Esophagus muscularis mucosa (tissue), 4 donors: ENCODE results near the gene APH1B. TPM values are rescaled to one million over a fixed set of nuclear protein-coding genes. Genes with fewer than 3 reads are reported as not detected.
A peak's percentile ranks its signal among the peaks of the same experiment; 100 is the strongest.

Source experiments
- DNase-seq: peaks from one replicate; pipeline ENCODE4 v3.0.0-alpha.2; 2017; ENCODE audit errors: extremely low spot score
- H3K27ac ChIP-seq, 4 donors: fragments of 200-600 bp; sonication (generic); replicated peaks in 1 of 4; 1 replicate in 3 of 4; 2 replicates in 1 of 4; pipeline ENCODE4 v1.5.1; 2016 to 2019; ENCODE audit warnings: mild to moderate bottlenecking in 1 of 4
- H3K27me3 ChIP-seq, 4 donors: fragments of 200-600 bp; sonication (generic); one replicate each; pipeline versions ENCODE4 v1.5.1 to v1.6.0; 2016 to 2019
- H3K36me3 ChIP-seq, 4 donors: fragments of 200-600 bp; sonication (generic); one replicate each; pipeline ENCODE4 v1.5.1; 2016 to 2019
- H3K4me1 ChIP-seq, 4 donors: fragments of 200-600 bp; sonication (generic); one replicate each; pipeline ENCODE4 v1.5.1; 2016 to 2019
- H3K4me3 ChIP-seq, 4 donors: fragments of 200-600 bp; sonication (generic); 1 replicate in 2 of 4; 2 replicates in 2 of 4; pipeline ENCODE4 v1.5.1; 2016 to 2019; ENCODE audit warnings: mild to moderate bottlenecking in 4 of 4, moderate library complexity in 1 of 4
- H3K9me3 ChIP-seq, 4 donors: fragments of 200-600 bp; sonication (generic); 1 replicate in 3 of 4; 2 replicates in 1 of 4; pipeline ENCODE4 v1.5.1; 2016 to 2019
- EP300 ChIP-seq: sonication (generic); formaldehyde crosslinking; IDR thresholded peaks from one replicate; pipeline ENCODE4 v1.6.1; 2017; ENCODE audit warnings: antibody characterized with exemption
- POLR2A ChIP-seq: fragments of 450-650 bp; IDR thresholded peaks from one replicate; pipeline ENCODE4 v1.6.1; 2017; ENCODE audit warnings: antibody characterized with exemption, moderate library complexity, mild to moderate bottlenecking, low read depth
- POLR2AphosphoS5 ChIP-seq, 2 donors: sonication (generic); formaldehyde crosslinking; IDR thresholded peaks; one replicate each; pipeline ENCODE4 v1.6.1; 2017; ENCODE audit warnings: antibody characterized with exemption in 2 of 2
- WGBS: methylation state at CpG from one replicate; pipeline ENCODE4 v1.1.5; 2018; 5-methylcytosine and 5-hydroxymethylcytosine counted together
- intact Hi-C: fragments of 100-400 bp; cut with DNase I; formaldehyde crosslinking; loops from one replicate; pipeline ENCODE4 v1.15.1; 2023
- total RNA-seq, 4 donors: library from RNA; depleted of rRNA; stranded (reverse); fragments of >200 nt; gene quantifications; one replicate each; pipeline versions ENCODE4 v1.1.0 to v1.2.1, GENCODE V29; 2016
- TF ChIP-seq, protein P1 (sequence below), 3 experiments: fragments of 200-600 bp in 2 of 3; fragments of 450-650 bp in 1 of 3; sonication (generic) in 2 of 3; IDR thresholded peaks; one replicate each; pipeline ENCODE4 v1.5.1; 2017 to 2019; ENCODE audit warnings: antibody characterized with exemption in 3 of 3, mild to moderate bottlenecking in 2 of 3, moderate library complexity in 1 of 3

The APH1B gene
- total RNA-seq, 4 donors from 2014 or later: 7.5 to 9.4 (median 8.9) TPM

DNA sequence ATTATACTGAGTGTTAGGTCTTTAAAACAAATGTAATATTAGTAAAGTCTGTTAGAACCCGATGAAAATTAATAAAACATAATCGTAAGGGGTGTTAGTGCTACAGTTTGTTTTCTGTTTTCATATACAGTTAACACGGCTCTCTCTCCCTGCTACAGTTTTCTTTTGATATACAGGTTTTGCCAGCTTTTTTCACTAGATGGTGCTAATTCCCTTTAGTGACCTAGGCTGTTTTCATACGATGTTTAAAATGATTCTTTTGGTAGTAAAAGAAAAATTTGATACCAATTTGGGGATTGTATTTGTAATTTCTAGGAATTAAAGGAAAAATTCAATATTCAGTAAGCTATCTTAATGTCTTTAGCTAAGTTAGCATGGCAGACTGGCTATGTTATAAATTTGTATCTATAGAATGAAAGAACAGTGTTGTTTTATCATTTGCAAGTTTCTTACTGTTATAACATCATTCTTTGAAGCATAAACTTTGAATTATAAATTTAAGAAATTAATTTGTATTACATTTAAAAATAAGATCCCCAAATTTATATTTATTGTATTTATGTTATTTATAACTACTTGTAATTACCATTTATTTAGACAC is 11.5 kb downstream of the APH1B start:
- Histone ChIP-seq H3K4me3 (no peak overlapping the region), H3K27ac (no peak overlapping the region), H3K4me1 (peaks cover 9 to 13% (median 10%) of the 10 kb centered on the region in 4 donors), H3K27me3 (no peaks in the 10 kb centered on the region), H3K36me3 (peaks cover 9 to 64% (median 26%) of the 10 kb centered on the region in 4 donors), H3K9me3 (no peaks in the 10 kb centered on the region)
- WGBS: 3% methylated on average over 4 of the region's 4 CpGs
- TF ChIP-seq POLR2A: no peak
- TF ChIP-seq, protein P1, sequence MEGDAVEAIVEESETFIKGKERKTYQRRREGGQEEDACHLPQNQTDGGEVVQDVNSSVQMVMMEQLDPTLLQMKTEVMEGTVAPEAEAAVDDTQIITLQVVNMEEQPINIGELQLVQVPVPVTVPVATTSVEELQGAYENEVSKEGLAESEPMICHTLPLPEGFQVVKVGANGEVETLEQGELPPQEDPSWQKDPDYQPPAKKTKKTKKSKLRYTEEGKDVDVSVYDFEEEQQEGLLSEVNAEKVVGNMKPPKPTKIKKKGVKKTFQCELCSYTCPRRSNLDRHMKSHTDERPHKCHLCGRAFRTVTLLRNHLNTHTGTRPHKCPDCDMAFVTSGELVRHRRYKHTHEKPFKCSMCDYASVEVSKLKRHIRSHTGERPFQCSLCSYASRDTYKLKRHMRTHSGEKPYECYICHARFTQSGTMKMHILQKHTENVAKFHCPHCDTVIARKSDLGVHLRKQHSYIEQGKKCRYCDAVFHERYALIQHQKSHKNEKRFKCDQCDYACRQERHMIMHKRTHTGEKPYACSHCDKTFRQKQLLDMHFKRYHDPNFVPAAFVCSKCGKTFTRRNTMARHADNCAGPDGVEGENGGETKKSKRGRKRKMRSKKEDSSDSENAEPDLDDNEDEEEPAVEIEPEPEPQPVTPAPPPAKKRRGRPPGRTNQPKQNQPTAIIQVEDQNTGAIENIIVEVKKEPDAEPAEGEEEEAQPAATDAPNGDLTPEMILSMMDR (IDR thresholded peaks at IDR 0.05): peak; percentile 62 to 79 (median 73)
- intact Hi-C loops: loop anchor here (10.0 kb wide), 1 partner anchor 316 kb away; no protein-coding TSS in a partner anchor
- DNase-seq: no peak

DNA sequence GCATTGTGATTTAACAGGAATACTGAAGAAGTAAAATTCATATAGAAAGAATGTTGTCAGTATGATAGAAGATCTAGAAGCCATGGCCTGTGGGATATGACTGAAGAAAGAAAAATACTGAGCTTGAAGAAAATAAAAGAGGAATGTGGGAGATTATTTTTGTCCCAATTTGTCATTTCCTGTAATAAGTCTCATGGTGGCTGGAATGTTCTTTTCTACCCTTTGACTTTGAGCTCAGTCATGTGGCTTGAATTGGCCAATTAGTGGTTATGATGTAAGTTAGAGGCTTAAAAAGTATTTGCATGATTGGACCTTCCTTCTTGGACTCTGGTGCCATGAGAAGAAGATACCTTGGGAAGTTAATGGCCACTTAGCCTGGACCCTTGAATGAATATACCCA is 14.1 kb downstream of the APH1B start:
- peaks cover 9 to 13% (median 10%) of the 10 kb centered on the region in 4 donors for H3K4me1 ChIP-seq
- no peak for DNase-seq
- no peak overlapping the region for H3K4me3 ChIP-seq
- no peaks in the 10 kb centered on the region for H3K27me3 ChIP-seq
- no peaks in the 10 kb centered on the region for H3K9me3 ChIP-seq
- TF ChIP-seq, protein P1 (IDR thresholded peaks at IDR 0.05): no peak
- intact Hi-C loops: no loop called here
- peaks cover 5 to 53% (median 17%) of the 10 kb centered on the region in 4 donors for H3K36me3 ChIP-seq
- peak overlapping the region in 1 of 4 donors; percentile 7 for H3K27ac ChIP-seq

DNA sequence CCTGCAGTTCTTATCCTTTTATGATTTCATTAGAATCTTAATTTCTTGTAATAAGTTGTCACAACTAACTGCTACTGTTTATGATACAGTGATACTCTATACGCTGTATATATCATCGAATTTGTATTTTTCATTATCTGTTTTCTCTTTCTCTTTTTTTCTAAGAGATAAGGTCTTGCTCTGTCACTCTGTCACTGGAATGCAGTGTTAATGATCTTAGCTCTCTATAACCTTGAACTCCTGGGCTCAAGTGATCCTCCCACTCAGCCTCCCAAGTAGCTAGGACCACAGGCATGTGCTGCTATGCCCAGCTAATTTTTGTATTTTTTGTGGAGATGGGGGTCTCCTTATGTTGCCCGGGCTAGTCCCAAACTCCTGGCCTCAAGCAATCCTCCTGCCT is 14.8 kb downstream of the APH1B start:
- H3K9me3 ChIP-seq: no peaks in the 10 kb centered on the region
- no peak overlapping the region for H3K27ac ChIP-seq
- no peaks in the 10 kb centered on the region for H3K27me3 ChIP-seq
- no peak for DNase-seq
- intact Hi-C loops: no loop called here
- peaks cover 1 to 46% (median 13%) of the 10 kb centered on the region in 4 donors for H3K36me3 ChIP-seq
- TF ChIP-seq POLR2AphosphoS5 (IDR thresholded peaks at IDR 0.05): no peak
- H3K4me1 ChIP-seq: peaks cover 9 to 13% (median 10%) of the 10 kb centered on the region in 4 donors
- H3K4me3 ChIP-seq: no peak overlapping the region
- 95% methylated on average over 3 of the region's 3 CpGs for WGBS

GRCh38 chr15:63292771-63293170 is 15.4 kb downstream of the APH1B start:
- peaks cover 0 to 45% (median 11%) of the 10 kb centered on the region in 4 donors for H3K36me3 ChIP-seq

GRCh38 chr15:63294359-63294758 is 17.0 kb downstream of the APH1B start:
- Histone ChIP-seq H3K9me3 (no peaks in the 10 kb centered on the region), H3K4me1 (peaks cover 0 to 9% (median 6%) of the 10 kb centered on the region in 4 donors), H3K27me3 (no peaks in the 10 kb centered on the region), H3K4me3 (no peak overlapping the region), H3K27ac (no peak overlapping the region), H3K36me3 (peaks cover 0 to 52% (median 16%) of the 10 kb centered on the region in 4 donors)
- intact Hi-C loops: no loop called here
- TF ChIP-seq POLR2A (no peak), POLR2AphosphoS5 (IDR thresholded peaks at IDR 0.05) (no peak), EP300 (no peak)
- TF ChIP-seq, protein P1 (IDR thresholded peaks at IDR 0.05): no peak
- no peak for DNase-seq
- WGBS: 98% methylated on average over 3 of the region's 3 CpGs

More at GRCh38 chr15:63292771-63293170, 15.4 kb downstream of the APH1B start:
- no peak for TF ChIP-seq EP300
- intact Hi-C loops: no loop called here
- peaks cover 9 to 13% (median 10%) of the 10 kb centered on the region in 4 donors for H3K4me1 ChIP-seq
- H3K9me3 ChIP-seq: no peaks in the 10 kb centered on the region
- DNase-seq: no peak
- 95% methylated on average over 5 of the region's 5 CpGs for WGBS
- no peak overlapping the region for H3K27ac ChIP-seq
- H3K4me3 ChIP-seq: no peak overlapping the region
- H3K27me3 ChIP-seq: no peaks in the 10 kb centered on the region

DNA sequence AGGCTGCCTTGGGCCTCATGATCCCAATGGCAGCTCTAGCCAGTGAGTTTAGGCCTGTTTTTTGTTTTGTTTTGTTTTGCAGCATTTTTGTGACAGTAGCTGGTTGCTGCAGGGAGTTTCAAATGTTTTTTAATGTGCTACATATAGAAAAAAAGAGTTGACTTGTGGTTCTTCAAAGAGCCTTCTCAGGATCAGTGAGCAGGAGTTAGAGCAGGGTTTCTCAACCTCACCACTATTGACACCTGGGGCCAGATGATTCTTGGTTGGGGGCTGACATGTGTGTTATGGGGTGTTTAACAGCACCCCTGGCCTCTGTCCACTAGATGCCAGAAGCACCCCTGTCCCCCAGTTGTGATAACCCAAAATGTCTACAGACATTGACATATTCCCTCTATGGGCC is 17.9 kb downstream of the APH1B start:
- no peak for TF ChIP-seq POLR2AphosphoS5 (IDR thresholded peaks at IDR 0.05)
- TF ChIP-seq, protein P1 (IDR thresholded peaks at IDR 0.05): no peak
- TF ChIP-seq EP300: no peak
- TF ChIP-seq POLR2A: no peak
- H3K36me3 ChIP-seq: peaks cover 0 to 61% (median 19%) of the 10 kb centered on the region in 4 donors
- H3K27me3 ChIP-seq: no peaks in the 10 kb centered on the region
- no peak for DNase-seq
- no peak overlapping the region for H3K27ac ChIP-seq
- no peaks in the 10 kb centered on the region for H3K9me3 ChIP-seq
- peaks cover 0 to 9% (median 6%) of the 10 kb centered on the region in 4 donors for H3K4me1 ChIP-seq
- intact Hi-C loops: no loop called here
- H3K4me3 ChIP-seq: no peak overlapping the region
